HG03064 (cell line): ENCODE data around the gene VGLL3.
"Not testable (repeated sequence)": the region's sequence is repeated elsewhere in the genome, so short reads cannot be mapped to it uniquely, and the experiment has no call there.

Source experiments
- ATAC-seq: cut with Tn5 transposase; IDR thresholded peaks from one replicate; pipeline ENCODE4 v1.9.1; 2021; ENCODE audit warnings: low read depth; ENCODE audit not compliant: unreplicated experiment

Gene VGLL3

GRCh38 chr3:86990734-86991481, at the start of gene VGLL3:
VGLL3 (minus strand) TSS chr3:86991149; CDS start chr3:86990743, 406 bp downstream.
- ATAC-seq: no peak

GRCh38 chr3:87037652-87038051, 46.7 kb upstream of the VGLL3 start:
- no peak for ATAC-seq

- no peak for ATAC-seq
Observed at GRCh38 chr3:87036671-87037070, 45.7 kb upstream of the VGLL3 start.

GRCh38 chr3:87035339-87035738, 44.4 kb upstream of the VGLL3 start:
- no peak for ATAC-seq

GRCh38 chr3:87033205-87033604, 42.3 kb upstream of the VGLL3 start:
- no peak for ATAC-seq

GRCh38 chr3:87025661-87026645, 35.0 kb upstream of the VGLL3 start:
- no peak for ATAC-seq

- ATAC-seq: not testable (repeated sequence)
Observed at GRCh38 chr3:87017370-87017769, 26.4 kb upstream of the VGLL3 start.

GRCh38 chr3:87009271-87009670, 18.3 kb upstream of the VGLL3 start:
- ATAC-seq: no peak

- ATAC-seq: no peak
Observed at GRCh38 chr3:87006844-87007439, 16.0 kb upstream of the VGLL3 start.

- no peak for ATAC-seq
Observed at GRCh38 chr3:87004883-87005282, 13.9 kb upstream of the VGLL3 start.

- no peak for ATAC-seq
Observed at GRCh38 chr3:87002346-87002745, 11.4 kb upstream of the VGLL3 start.

GRCh38 chr3:87001473-87002098, 10.6 kb upstream of the VGLL3 start:
- no peak for ATAC-seq

- no peak for ATAC-seq
Observed at GRCh38 chr3:87000940-87001339, 10.0 kb upstream of the VGLL3 start.

GRCh38 chr3:86998569-86998968, 7.6 kb upstream of the VGLL3 start:
- ATAC-seq: no peak

GRCh38 chr3:86996261-86996955, 5.5 kb upstream of the VGLL3 start:
- no peak for ATAC-seq

GRCh38 chr3:86995537-86995936, 4.6 kb upstream of the VGLL3 start:
- no peak for ATAC-seq

GRCh38 chr3:86993704-86994103, 2.8 kb upstream of the VGLL3 start:
- ATAC-seq: no peak

- ATAC-seq: no peak
Observed at GRCh38 chr3:86991840-86992435, 989 bp upstream of the VGLL3 start.

GRCh38 chr3:86991482-86991815, 500 bp upstream of the VGLL3 start:
- ATAC-seq: no peak
